ENCODE results near the gene CFAP57.

CFAP57 gene

DNA sequence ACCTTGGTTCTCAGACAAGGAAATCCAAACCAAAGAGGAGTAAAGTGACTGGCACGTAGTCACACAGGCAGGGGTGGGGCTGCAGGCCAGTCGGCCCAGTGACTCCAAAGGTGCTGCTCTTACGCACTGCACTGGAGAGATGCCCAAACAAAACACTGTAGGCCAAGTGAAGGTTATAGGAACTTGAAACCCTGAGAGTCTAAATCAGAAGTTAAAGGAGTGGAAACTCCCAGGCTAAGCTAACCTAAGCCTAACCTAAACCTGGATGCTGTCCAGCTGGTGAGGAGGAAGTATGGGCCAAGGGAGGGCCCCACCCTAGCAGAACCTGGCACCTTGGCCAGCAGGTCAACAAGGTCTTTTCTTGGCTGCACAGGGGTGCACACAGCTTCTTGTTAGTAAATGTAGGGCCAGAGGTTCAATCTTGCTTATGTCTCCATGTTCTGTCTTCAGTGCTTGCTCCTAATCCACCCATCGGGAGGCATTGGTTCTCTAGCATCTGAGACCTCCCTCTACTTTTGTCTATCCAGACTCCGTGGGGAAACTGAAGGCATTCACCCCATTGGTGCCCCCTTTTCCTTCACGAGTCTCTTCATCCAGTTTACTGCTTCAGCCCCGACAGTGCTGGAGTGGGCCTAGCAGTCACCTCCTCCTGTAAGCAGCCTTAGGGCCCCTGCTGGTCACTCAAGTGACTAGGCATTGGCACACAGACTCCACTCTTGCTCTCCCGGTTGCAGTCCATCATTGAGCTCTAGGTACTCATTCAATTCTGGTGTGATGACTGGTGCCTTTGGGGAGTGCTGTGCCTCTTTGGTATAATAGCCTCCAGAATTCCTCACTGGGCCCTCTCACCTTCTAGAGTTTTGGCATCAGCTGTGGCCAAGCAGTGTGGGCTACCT is 84.8 kb downstream of the CFAP57 start:
- DNase-seq: no peak

DNA sequence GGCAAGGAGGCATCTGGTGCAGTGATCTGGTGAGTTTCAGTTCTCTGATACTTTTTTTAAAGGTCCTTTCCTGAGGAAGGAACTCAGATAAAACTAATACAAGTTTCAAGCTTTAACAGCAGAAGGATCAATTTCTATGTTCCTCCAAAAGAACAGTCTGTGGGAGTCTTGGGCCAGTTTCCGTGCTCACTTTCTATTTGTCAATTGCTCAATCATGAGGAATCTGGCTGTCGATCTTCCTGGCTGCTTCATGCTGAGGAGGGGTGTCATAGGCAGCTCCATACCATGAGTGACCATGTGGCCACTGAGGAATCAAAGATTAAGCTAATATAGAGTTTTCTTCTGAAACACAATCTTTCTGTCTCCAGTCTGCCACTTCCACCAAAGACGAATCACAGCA is 86.2 kb downstream of the CFAP57 start:
- DNase-seq: no peak

DNA sequence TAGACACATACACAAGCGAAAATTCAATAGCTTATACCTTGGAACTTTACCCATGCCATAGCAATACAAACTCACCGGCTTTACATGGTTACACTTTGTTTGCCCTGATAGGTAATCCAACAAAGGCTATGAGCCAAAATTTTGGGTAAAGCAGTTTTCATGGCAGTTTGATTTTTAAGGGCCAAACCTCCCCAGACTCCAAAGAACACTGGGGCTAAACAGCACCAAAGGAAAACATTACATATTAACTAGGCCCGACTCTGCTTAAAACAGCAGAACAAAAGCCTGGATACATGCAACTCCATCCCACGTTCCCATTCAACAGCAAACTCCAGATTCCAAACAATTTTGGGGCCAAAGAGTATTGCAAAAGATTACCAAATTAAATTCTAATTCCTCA is 93.3 kb downstream of the CFAP57 start:
- no peak for DNase-seq

DNA sequence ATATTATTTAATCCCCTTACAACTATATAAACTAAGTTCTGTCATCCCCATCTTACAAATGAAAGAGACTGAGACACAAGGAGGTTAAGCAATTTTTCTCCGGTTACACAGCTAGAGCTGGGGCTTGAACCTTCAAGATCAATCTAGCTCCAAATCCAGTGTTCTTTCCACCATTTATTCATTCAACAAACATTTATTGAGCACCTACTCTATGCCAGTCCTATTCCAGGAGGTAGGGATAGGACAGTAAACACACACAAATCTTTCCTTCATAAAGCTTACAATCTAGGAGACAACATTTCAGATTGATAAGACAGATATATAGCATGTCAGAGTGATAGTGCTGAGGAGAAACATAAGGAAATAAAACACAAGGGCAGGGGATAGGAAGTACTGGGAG is 94.8 kb downstream of the CFAP57 start:
- no peak for DNase-seq

DNA sequence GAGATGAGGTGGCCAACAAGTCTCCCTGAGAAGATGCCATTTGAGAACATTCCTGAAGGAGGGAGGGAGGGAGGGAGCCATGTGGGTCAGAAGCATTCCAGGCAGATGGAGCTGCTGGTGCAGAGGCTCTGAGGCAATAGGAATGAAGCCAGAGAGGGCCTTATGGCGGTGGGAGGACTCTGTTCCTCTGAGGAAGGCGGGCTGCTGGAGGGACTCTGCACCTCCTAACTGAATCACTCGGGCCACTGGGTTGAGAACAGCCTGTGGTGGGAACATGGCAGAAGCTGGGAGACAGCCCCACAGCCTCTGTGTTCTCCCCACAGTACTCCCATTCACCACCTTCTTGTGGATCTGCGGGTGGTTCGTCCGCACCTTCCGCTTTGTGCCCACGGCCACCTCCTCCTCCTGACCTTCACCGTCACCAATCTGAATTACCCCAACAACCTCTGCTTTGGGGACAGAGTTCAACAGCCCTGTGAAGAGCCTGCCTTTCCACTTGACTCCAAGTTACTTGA is 95.2 kb downstream of the CFAP57 start:
- DNase-seq: no peak

DNA sequence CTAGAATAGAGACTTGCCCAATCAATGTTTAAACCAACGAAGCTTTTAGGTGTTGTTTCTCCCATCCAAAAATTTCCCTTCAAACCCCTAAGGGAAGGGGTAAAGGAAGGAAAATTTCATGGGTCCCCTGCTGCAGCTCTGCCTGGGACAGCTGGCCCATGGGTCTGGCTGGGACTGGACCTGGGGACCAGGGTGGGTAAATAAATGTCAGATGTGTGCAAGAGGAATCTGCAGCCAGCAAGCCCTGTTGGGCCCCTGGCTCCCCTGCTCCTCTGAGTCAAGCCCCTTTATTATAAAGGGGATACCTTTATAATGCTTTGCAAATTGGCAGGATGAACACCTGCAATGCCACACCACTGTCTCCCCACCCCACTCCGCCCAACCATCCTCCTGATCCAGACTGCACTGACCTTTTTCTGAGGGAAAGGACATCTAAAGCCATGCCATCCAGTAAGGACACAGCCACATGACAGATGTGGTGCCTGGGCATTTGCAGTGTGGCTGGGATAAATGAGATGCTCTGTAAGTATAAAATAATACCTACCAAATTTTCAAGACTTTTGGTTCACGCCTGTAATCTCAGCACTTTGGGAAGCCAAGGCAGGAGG is 95.8 kb downstream of the CFAP57 start:
- no peak for DNase-seq

DNA sequence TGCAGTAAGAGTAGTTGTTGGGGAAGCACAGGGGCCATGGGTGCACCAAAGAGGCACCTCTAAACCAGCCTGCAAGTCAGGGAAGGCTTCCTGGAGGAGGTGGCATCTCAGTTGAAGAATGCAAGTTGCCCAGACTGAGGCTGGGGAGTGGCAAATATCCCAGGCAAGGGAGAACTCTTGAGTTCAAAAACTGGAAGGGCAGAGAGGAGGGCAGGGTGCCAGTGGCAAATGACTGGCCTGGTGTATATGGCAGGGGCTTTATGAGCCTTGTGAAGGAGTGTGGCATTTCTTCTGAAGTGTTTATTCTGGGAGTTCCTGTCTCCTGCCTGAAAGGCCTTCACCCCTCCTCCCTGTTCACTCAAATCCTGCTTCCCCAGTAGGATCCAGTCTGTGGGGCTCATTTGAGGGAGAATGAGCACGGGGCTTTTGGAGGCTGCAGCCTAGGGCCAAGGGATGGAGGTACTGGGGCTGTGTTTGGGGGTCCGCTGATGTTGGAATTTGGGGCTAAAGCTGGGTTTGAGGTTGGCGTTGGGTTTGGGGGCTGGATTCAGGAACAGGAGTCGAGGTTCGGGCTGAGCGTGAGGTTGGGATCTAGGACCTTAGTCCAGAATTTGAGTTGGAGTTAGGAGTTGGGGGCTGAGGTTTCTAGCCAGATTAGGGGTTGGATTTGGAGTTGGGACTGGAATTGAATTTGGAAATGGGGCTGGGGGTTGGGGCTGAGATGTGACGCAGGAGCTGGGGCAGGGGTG is 97.7 kb downstream of the CFAP57 start, which contains the start of gene TMEM125:
TMEM125 (plus strand) TSS at position 357 of the 749 bp plus-strand sequence. CDS start 2,740 bp downstream, outside the sequence.
- peak in 1 of 2 donors; percentile 4 for DNase-seq

DNA sequence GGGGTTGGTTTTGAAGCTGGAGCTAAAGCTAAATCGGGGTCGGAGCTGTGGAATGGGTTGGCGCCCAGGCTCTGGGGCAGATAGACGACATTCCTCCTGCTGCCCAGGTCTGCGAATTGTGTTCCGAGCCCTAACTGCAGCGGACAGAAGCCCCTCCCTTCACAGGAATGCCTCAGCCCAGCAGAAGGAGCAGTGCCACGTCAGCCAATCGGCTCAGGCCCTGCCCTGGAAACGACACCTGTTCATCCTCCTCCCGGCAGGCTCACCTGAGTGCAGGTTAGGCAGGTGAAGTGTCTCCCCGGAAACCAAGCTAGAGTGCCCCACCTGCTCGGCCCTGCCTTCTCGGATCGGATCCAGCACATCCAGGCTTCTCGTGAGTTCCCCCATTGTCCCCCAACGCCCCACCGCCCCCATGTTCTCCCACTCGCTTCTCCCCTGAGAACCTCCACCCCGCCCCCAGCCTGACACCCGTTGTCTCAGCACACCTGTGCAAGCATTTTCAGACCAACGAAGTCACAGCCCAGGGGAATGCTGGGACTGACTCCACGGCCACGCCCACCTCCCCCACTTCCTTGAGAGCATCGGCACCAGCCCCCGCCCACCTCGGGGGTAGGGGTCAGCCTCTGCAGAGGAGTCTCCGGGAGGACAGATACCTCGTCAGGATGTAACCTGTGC is 98.4 kb downstream of the CFAP57 start:
- DNase-seq: peak in 1 of 2 donors; percentile 21

DNA sequence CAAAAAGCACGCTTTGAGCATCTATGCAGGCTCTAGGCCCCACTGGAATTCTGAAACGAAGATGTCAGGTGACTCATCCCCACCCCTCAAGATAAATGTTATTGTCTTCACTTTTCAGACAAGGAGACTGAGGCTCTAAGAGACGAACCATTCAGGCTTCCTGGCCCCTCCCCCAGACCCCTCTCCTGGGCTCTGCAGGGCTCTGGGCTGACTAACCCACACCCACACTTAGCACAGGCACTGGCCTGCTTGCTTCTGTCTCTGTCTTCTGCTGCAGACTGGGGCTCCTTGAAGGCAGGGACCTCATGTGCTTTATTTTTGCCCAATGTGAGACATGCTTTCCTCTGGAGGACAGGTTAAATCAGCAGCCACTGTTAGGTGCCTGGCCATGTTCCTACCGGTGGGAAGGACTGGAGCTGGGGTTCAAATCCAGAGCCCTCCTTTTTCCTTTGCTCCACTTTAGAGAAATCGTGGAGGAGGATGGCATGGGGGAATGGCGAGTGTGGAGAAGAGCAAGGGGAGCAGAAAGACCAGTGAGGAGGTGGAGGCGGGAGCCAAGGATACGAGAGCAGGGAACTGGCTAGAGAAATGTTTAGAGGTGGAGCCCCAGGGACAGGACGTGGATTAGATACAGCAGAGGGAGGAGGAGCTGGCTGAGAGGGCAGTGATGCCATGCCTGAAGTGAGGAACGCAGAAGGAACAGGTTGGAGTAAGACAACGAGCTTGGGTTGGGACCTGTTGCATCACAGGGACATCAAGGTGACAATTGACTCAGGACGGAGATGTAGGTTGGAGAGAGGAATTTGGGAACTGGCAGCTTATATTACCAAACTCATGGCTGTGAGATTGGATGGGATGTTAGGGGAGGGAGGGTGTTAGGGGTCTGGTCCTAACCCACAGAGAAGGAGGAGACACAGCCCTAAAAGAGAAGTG is 99.3 kb downstream of the CFAP57 start:
- no peak for DNase-seq

DNA sequence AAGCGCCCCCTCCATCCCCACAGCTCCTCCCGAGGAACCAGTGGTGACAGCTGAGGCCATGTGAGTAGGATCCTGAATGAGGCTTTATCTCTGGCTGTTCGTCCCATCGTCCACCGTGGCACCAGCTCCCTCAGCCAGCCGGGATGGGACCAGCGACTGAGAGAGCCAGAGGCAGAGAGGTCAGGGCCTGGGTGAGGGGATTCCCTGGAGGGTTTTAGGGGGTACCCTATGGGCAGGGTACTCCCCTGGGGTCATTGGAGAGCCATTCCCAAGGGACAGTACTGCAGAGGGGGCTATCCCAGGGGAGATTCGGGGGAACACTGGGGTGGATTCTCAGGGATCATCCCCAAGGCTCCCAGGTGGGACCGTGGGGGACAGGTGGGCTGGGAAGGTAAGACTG is 100.0 kb downstream of the CFAP57 start:
- no peak for DNase-seq

DNA sequence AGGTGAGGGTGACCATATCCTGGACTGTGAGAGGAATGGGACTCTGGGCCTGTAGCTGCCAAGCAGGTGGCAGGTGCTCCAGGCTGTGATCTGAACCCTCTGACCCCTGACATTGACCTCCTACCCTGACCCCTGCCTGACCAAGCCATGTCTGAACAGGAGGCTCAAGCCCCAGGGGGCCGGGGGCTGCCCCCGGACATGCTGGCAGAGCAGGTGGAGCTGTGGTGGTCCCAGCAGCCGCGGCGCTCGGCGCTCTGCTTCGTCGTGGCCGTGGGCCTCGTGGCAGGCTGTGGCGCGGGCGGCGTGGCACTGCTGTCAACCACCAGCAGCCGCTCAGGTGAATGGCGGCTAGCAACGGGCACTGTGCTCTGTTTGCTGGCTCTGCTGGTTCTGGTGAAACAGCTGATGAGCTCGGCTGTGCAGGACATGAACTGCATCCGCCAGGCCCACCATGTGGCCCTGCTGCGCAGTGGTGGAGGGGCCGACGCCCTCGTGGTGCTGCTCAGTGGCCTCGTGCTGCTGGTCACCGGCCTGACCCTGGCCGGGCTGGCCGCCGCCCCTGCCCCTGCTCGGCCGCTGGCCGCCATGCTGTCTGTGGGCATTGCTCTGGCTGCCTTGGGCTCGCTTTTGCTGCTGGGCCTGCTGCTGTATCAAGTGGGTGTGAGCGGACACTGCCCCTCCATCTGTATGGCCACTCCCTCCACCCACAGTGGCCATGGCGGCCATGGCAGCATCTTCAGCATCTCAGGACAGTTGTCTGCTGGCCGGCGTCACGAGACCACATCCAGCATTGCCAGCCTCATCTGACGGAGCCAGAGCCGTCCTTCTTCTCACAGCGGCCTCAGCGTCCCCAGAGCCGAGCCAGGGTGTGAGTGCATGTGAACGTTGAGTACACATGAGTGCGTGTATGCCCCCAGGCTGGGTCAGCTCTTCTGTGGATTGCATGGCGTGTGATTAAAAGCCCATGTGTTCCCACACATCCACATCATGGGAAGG is 100.7 kb downstream of the CFAP57 start:
- no peak for DNase-seq

DNA sequence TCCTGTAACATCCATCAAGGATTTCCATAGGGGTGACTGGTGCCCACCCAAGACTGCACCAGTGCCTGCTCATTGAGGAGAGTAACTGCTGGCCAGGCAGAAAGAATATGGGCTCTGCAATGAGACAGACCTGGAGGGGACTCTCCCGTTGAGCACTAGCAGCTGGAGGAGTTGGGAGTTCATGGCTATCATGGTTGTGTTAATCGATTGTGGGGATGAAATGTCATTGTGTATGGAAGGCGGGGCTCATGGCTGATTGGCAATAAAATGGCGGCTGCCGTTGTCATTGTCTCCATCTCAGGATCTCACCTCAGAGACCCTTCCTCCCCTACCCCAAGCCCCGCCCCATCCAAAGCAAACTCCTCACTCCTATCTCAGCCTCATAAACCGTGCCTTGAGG is 101.6 kb downstream of the CFAP57 start:
- DNase-seq: no peak

DNA sequence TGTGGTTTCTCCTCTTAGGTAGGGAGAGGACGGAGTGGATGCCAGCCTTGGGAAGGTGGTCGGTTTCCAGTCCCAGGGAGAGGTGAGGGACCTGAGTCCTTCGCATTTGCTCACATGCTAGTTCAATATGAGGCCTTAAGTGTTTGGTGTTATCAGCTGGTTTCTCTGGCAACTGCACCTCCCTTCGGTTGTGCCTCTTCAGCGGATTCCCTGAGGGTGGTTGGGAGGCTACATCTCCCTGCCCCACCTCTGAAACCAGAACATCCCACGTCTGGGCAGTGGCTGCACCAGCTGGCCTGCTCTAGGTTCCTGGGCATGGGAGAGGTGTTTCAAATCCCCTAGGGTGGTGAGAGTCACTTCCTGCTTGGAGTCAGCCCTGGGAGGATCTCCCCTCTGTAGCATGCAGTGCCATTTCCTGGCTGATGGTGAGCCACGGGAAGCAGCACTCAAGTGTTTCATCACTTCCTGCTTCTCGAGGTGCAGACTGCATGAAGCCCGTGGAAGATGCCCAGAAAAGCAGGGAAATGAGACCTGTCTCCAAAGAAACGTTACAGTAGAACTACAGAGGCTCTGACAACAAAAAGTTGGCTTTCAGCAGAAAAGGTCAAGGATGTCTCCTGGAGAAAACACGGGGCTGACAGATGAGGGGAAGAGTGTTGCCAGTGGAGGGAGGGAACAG is 102.1 kb downstream of the CFAP57 start:
- peak; percentile 28 to 36 for DNase-seq

DNA sequence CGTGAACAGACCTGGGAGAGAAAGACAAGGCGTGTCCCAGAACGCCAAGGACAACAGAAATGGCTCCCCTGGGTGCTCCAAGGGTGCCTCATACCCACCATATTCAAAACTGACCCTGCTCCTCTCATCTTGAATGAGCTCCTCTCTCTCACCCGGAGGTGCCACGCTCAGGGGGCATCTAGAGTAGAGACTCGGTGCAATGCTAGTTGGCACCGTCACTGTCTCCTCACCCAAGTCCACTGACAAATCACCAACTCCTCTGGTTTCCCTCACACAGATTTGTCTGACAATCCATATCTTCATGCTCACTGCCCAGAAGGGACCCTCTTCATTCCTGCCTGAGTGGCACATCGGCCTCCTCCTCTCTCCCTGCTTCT is 102.7 kb downstream of the CFAP57 start:
- DNase-seq: no peak

DNA sequence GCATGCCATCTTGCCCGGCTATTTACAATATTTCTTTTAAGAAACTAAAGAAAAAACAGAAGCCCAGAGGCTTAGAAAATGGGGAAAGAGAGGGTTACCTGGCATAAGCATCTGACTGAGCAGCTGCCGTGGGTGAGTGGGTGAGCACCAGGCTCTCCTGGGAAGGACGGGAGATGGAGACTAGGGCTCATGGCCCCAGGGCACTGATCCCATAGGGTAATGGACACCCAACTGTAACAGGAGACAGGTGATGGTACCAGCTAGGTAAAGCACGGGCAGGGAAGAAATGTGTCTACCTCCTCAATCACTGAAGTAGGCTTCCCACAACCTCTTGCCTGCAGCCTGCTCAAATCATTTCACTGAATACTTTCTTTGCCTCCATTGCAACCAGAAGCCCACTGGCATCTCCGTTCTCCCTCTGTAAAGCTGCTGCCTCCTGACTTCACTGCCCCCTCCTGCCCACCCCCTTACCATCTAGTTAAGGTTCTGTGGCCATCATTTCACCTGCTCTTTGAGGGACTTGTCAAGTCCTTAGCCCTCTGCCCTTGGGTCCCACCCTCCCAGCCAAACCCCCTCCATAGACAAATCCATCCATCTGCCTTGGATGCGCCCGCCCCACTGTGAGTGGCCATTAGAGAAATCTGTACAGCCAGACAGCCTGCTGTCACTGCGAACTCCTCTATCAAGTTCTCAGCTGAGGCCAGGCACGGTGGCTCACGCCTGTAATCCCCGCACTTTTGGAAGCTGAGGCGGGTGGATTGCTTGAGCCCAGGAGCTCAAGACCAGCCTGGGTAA is 103.9 kb downstream of the CFAP57 start:
- DNase-seq: no peak

DNA sequence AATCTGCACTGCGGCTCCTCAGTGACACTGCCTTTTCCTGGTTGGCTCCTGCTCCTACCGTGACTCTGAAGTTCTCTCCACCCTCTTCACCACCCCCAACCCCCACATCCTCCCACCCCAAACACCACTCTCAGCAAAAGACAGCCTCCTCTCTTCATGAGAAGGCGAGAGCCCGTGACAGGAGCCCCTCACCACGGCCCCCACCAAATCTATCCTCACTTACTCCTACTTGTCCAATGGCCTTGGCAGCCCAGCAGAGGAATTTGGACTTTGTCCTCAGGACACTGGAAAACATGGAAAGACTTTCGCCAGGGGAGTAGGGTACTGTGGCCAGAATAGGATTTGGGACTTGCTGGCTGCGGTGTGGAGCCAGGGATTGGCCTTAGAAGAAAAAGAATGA is 104.5 kb downstream of the CFAP57 start:
- no peak for DNase-seq

DNA sequence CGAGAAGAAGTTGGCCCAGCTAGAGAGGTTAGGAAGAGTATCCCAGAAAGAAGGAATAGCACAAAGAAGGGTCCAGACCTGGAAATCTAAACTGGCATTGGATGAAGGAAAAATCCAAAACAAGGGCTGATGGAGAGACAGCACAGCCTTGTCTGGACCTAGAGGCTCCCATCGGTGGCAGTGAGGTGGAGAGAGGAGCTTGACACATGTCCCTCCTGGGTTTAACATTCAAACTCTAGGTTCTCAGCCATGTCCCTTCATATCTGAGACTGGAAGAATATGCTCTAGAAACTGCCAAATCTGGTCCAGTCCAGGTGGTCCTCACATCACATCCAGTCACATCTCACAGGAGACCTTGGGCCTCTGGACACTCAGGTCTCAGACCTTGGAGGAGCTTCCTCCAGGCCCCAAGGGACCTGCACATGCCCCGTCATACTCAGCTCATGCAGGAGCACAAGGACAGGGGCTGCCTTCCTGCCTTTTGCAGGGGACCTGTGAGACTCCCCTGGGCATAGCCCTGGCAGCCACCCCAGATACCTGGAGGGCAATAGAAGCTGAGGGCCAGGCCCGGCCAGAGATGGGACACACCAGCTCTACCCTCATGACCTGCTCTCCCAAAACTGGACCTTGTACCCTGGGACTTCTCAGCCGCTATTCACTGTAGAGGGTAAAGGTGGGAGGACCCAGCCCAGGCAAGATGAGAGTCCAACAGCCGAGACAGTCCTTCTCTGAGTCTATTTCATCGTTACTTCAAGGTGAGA is 105.2 kb downstream of the CFAP57 start:
- DNase-seq: no peak

DNA sequence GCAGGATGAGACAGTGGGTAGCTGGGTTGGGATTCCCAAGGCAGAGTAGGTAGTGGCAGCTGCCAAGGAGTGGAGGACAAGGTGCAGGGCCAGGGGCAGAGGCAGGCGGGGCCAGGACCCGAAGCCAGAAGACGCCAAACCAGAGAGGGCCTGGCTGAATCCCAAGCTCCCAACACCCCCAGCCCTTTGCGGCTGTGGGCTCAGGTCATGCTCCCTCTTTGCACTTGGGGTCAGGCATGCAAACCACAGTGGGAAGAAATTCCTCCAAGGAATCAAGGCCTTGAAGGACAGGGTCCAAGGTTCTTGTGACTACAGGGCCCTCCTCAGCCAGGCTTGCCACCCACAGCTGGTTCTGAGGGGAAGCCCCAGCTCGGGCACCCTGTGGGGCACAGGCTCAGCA is 107.0 kb downstream of the CFAP57 start:
- DNase-seq: no peak

Data from stimulated activated CD4-positive, alpha-beta T cell treated with anti-CD3 and anti-CD28 coated beads, Interleukin-2, amount 100 ng/mL, for 24 hours (primary cell).